Activated CD4-positive, alpha-beta memory T cell treated with anti-CD3 and anti-CD28 coated beads for 36 hours (primary cell): Measurements from ENCODE around the gene TWF2. TPM values are rescaled to one million over a fixed set of nuclear protein-coding genes. Genes with fewer than 3 reads are reported as not detected.
"Not testable (repeated sequence)": the region's sequence is repeated elsewhere in the genome, so short reads cannot be mapped to it uniquely, and the experiment has no call there.

Experiments
- CTCF ChIA-PET: fragments of 350-600 bp; sonication (Branson Sonifier 250); formaldehyde crosslinking; loops from one replicate; lab custom pipeline; 2021; ENCODE audit warnings: antibody characterized with exemption, inconsistent platforms; lab: Charles Lee
- POLR2A ChIA-PET: fragments of 350-600 bp; sonication (Branson Sonifier 250); formaldehyde crosslinking; loops from one replicate; lab custom pipeline; 2021; ENCODE audit warnings: antibody characterized with exemption; lab: Charles Lee
- DNase-seq: peaks from one replicate; pipeline ENCODE4 v3.0.0-alpha.2; 2020
- H3K27ac Mint-ChIP-seq: one replicate; pipeline ENCODE4 v1.8.0; 2021; ENCODE audit warnings: mixed read lengths
- H3K27me3 Mint-ChIP-seq: one replicate; pipeline ENCODE4 v1.8.0; 2021; ENCODE audit warnings: mixed read lengths
- H3K36me3 Mint-ChIP-seq: one replicate; pipeline ENCODE4 v1.8.0; 2021; ENCODE audit warnings: mixed read lengths
- H3K4me1 Mint-ChIP-seq: one replicate; pipeline ENCODE4 v1.8.0; 2021; ENCODE audit warnings: low read depth, mixed read lengths
- H3K4me3 Mint-ChIP-seq: one replicate; pipeline ENCODE4 v1.8.0; 2021; ENCODE audit warnings: mild to moderate bottlenecking, mixed read lengths
- H3K9me3 Mint-ChIP-seq: one replicate; pipeline ENCODE4 v1.8.0; 2021; ENCODE audit warnings: mixed read lengths
- intact Hi-C: fragments of 100-400 bp; cut with micrococcal nuclease; formaldehyde crosslinking; loops from one replicate; pipeline ENCODE4 v1.15.1; 2023
- total RNA-seq, 2 experiments: library from RNA; stranded (reverse); gene quantifications; one replicate each; pipeline ENCODE4 v1.2.3, GENCODE V29; 2021

The TWF2 gene
- total RNA-seq, 2 experiments from 2014 or later, result 114 to 118 TPM

DNA sequence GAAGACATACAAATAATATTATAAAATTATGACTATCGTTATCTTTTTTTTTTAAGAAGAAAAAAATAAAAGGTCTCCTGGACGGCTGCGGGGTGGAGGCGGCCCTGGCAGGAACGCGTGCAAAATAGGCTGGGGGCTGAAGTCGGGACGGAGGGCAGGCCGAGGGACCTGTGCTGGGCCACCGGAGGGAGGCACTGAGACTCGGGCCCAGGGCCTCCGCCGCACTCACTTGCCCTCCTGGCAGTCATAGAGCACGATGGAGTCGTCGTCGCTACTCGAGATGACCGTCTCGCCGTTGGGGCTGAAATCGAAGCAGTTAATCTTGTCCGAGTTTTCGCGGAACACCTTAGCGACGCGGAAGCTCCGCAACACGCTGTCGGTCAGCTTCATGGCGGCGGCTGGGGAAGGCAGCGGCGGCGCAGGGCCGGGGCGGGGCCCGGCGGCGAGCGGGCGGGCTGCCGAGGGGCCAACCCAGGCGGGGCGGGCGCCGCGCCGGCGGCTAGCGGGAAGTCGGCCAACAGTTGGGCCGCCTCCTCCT lies 39.1 kb upstream of the TWF2 start:
- POLR2A ChIA-PET, result interaction anchor here (0.6 to 5.1 kb wide), 18 partner anchors 10 to 445 kb away, joined by 4 to 128 read pairs (median 8); partner anchors contain the start of genes GLYCTK, PPM1M, RPL29 and TLR9
- Mint-ChIP-seq H3K36me3 (peaks cover 55% of the 10 kb centered on the region), H3K27me3 (no peaks in the 10 kb centered on the region), H3K27ac (peak overlapping the region; percentile 95), H3K4me1 (peaks cover 54% of the 10 kb centered on the region), H3K9me3 (no peaks in the 10 kb centered on the region), H3K4me3 (peak overlapping the region; percentile 92)
- intact Hi-C loops, result loop anchor here (1.0 to 10.0 kb wide), 7 partner anchors 9 to 1673 kb away; partner anchors contain the start of genes GLYCTK and POC1A
- CTCF ChIA-PET, result interaction anchor here (0.7 to 12.1 kb wide), 13 partner anchors 10 to 61 kb away, joined by 3 to 148 read pairs (median 13); partner anchors contain the start of genes GLYCTK, PPM1M, TLR9 and TWF2
- peak; percentile 74 for DNase-seq

DNA sequence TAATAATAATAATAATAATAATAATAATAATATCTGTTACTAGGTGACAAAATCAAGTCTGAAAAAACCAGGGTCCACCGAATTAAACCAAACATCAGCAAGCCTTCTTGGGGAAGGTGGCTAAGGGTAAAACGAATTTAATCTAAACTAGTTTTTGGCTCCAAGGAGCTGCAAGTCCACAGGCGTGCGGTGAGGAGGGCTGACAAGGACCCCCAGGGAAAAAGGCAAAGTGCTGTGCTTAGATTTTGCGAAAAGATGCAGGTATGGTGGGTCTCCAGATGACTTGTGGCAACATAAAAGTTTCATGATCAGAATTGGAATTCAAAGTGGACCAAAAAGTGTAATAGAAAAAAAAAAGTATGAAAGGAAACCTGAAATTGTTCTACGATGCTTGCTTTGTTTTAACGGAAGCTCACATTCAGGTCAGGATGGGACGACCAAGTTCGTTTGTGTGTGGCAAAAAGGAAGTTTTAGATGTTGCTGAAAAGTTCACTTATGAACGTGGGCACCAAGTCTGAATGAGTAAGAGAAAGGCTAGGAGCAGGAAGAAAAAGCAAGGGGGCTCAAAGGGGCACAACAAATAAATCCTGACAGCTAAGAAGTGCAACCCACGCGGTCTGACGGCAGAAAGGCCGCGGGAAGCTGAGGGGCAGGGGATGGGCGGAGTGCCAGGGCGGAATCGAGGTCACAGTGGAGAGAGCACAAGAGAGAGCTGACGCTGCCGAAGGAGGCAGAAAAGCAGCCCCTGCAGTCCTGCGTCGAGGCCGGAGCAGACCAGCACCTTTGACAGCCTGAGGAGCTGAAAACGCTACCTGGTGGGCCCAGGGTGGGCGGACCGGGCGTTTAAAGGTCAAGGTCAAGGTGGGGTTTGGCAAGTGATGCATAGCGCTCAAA lies 38.4 kb upstream of the TWF2 start:
- H3K27ac Mint-ChIP-seq, result peak overlapping the region; percentile 95
- no peaks in the 10 kb centered on the region for H3K9me3 Mint-ChIP-seq
- peak; percentile 91 for DNase-seq
- H3K4me1 Mint-ChIP-seq, result peaks cover 54% of the 10 kb centered on the region
- peaks cover 59% of the 10 kb centered on the region for H3K36me3 Mint-ChIP-seq
- CTCF ChIA-PET, result interaction anchor here (0.7 to 12.1 kb wide), 12 partner anchors 11 to 304 kb away, joined by 3 to 148 read pairs (median 18); partner anchors contain the start of genes ABHD14B, GLYCTK and TWF2
- peak overlapping the region; percentile 92 for H3K4me3 Mint-ChIP-seq
- POLR2A ChIA-PET, result interaction anchor here (0.6 to 5.1 kb wide), 20 partner anchors 8 to 445 kb away, joined by 3 to 128 read pairs (median 5); partner anchors contain the start of genes GLYCTK, PPM1M, RPL29 and TLR9
- intact Hi-C loops, result loop anchor here (1.0 to 10.0 kb wide), 4 partner anchors 9 to 1673 kb away; partner anchors contain the start of gene POC1A
- no peaks in the 10 kb centered on the region for H3K27me3 Mint-ChIP-seq

DNA sequence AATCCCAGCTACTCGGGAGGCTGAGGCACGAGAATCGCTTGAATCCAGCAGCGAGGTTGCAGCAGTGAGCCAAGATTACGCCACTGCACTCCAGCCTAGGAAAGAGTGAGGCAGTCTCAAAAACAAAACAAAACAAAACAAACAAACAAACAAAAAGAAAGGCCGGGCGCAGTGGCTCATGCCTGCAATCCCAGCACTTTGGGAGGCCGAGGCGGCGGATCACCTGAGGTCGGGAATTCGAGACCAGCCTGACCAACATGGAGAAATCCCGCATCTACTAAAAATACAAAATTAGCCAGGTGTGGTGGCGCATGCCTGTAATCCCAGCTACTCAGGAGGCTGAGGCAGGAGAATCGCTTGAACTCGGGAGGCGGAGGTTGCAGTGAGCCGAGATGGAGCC lies 35.8 kb upstream of the TWF2 start:
- H3K9me3 Mint-ChIP-seq, H3K27me3 Mint-ChIP-seq, POLR2A ChIA-PET: not testable (repeated sequence)
- intact Hi-C loops, result loop anchor here (5.0 to 10.0 kb wide), 3 partner anchors 122 to 1670 kb away; partner anchors contain the start of gene POC1A
- peak; percentile 7 for DNase-seq
- Mint-ChIP-seq H3K4me1 (peaks cover 58% of the 10 kb centered on the region), H3K36me3 (peaks cover 78% of the 10 kb centered on the region), H3K27ac (peak overlapping the region; percentile 95), H3K4me3 (peak overlapping the region; percentile 92)
- CTCF ChIA-PET, result interaction anchor here (1.2 to 12.1 kb wide), 2 partner anchors 35 to 67 kb away, joined by 3 to 148 read pairs; partner anchors contain the start of gene TWF2

DNA sequence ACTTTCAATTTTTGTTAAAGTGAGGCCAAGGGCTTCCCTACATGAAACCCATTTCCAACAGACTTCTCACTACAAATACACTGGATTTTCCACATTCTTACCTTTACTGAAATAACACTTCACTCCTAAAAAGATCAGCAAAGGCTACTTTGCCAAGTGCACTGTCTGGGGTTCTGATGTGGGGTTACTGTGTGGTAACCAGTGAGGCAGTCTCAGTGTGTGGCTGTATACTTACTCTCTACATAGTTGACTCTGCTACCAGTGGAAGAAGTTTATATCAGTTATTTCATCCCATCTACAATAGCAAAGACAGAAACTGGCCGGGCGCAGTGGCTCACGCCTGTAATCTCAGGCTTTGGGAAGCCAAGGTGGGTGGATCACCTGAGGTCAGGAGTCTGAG lies 33.9 kb upstream of the TWF2 start:
- peaks cover 83% of the 10 kb centered on the region for H3K36me3 Mint-ChIP-seq
- intact Hi-C loops, result loop anchor here (10.0 kb wide), 1 partner anchor 1668 kb away; no protein-coding TSS in a partner anchor
- DNase-seq, result peak; percentile 29
- CTCF ChIA-PET, result interaction anchor here (0.9 to 3.1 kb wide), 5 partner anchors 19 to 67 kb away, joined by 3 to 15 read pairs (median 7); partner anchors contain the start of gene PPM1M
- H3K4me3 Mint-ChIP-seq, result peak overlapping the region; percentile 92
- no peaks in the 10 kb centered on the region for H3K9me3 Mint-ChIP-seq
- POLR2A ChIA-PET, result interaction anchor here (1.5 to 3.8 kb wide), 4 partner anchors 11 to 34 kb away, joined by 4 to 26 read pairs (median 11); partner anchors contain the start of gene TWF2
- no peaks in the 10 kb centered on the region for H3K27me3 Mint-ChIP-seq
- peaks cover 69% of the 10 kb centered on the region for H3K4me1 Mint-ChIP-seq
- peak overlapping the region; percentile 95 for H3K27ac Mint-ChIP-seq

DNA sequence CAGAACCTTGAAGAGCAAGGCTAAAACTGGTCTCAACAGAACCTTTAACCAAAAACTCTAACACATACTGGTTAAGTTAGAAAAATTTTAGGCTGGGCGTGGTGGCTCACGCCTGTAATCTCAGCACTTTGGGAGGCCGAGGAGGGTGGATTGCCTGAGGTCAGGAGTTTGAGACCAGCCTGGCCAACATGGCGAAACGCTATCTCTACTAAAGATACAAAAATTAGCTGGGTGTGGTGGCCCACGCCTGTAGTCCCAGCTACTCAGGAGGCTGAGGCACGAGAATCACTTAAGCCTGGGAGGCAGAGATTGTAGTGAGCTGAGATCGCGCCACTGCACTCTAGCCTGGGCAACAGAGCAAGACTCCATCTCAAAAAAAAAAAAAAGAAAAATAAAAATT lies 33.2 kb upstream of the TWF2 start:
- ChIA-PET CTCF (interaction anchor here (0.7 to 3.1 kb wide), 8 partner anchors 12 to 117 kb away, joined by 3 to 15 read pairs (median 6); partner anchors contain the start of genes POC1A and PPM1M), POLR2A (interaction anchor here (1.1 to 3.8 kb wide), 7 partner anchors 10 to 33 kb away, joined by 3 to 26 read pairs (median 6); partner anchors contain the start of genes GLYCTK and TWF2)
- intact Hi-C loops, result loop anchor here (10.0 kb wide), 1 partner anchor 1667 kb away; no protein-coding TSS in a partner anchor
- peak; percentile 10 for DNase-seq
- Mint-ChIP-seq H3K4me3 (peak overlapping the region; percentile 77), H3K27ac (peak overlapping the region; percentile 91), H3K36me3 (peaks cover 84% of the 10 kb centered on the region), H3K4me1 (peaks cover 75% of the 10 kb centered on the region)
- not testable (repeated sequence) for H3K27me3 Mint-ChIP-seq, H3K9me3 Mint-ChIP-seq

DNA sequence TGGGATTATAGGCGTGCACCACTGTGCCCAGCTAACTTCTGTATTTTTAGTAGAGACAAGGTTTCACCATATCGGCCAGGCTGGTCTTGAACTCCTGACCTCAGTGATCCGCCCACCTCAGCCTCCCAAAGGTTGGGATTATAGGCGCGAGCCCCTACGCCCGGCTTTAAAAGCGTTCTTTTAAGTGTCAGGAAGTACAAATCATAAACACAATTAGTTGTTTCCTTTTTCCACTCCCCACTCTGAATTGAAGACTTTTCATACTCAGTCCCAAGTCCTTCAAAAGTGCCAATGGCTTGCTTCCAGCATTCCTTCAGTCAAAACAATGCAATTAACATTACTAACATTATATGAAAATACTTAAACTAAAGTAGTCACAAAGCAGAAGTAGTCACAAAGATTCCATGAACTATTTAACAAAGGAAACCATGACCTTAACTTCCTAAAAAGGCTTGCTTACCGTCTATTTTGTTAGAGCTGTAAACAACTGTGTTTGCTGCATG lies 31.3 kb upstream of the TWF2 start:
- ChIA-PET POLR2A (interaction anchor here (1.1 to 3.8 kb wide), 5 partner anchors 9 to 30 kb away, joined by 3 to 26 read pairs (median 13); no protein-coding TSS in a partner anchor), CTCF (interaction anchor here (0.7 to 3.1 kb wide), 9 partner anchors 10 to 69 kb away, joined by 3 to 15 read pairs (median 5); no protein-coding TSS in a partner anchor)
- no peaks in the 10 kb centered on the region for H3K9me3 Mint-ChIP-seq
- peaks cover 80% of the 10 kb centered on the region for H3K36me3 Mint-ChIP-seq
- intact Hi-C loops, result loop anchor here (10.0 kb wide), 1 partner anchor 1666 kb away; no protein-coding TSS in a partner anchor
- peak; percentile 31 for DNase-seq
- H3K27me3 Mint-ChIP-seq, result no peaks in the 10 kb centered on the region
- H3K4me3 Mint-ChIP-seq, result peak overlapping the region; percentile 77
- H3K4me1 Mint-ChIP-seq, result peaks cover 85% of the 10 kb centered on the region
- H3K27ac Mint-ChIP-seq, result peak overlapping the region; percentile 91

DNA sequence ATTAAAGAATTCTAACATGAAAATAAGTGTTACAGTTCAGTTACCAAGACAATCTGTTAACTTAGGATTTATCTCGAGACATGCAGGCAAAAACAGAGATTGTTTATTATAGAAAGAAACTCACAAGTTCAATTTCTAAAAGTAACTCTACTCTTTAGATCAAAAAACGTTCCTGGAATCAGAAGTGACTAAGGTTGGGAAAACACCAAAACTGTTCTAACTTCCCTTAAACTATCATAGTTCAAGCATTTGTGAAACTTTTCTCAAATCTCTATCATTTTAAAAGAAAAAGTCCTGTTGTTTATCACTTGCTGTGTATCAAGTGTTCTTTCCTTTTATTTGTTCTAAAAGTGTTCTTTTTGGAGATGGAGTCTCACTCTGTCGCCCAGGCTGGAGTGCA lies 30.8 kb upstream of the TWF2 start:
- Mint-ChIP-seq H3K27ac (peak overlapping the region; percentile 91), H3K27me3 (no peaks in the 10 kb centered on the region), H3K9me3 (no peaks in the 10 kb centered on the region), H3K36me3 (peaks cover 82% of the 10 kb centered on the region), H3K4me1 (peaks cover 86% of the 10 kb centered on the region), H3K4me3 (peak overlapping the region; percentile 77)
- ChIA-PET CTCF (interaction anchor here (3.1 to 3.3 kb wide), 2 partner anchors 38 to 69 kb away, joined by 10 to 15 read pairs; no protein-coding TSS in a partner anchor), POLR2A (interaction anchor here (0.7 to 3.5 kb wide), 2 partner anchors 8 to 16 kb away, joined by 3 to 26 read pairs; no protein-coding TSS in a partner anchor)
- intact Hi-C loops, result loop anchor here (10.0 kb wide), 1 partner anchor 1665 kb away; no protein-coding TSS in a partner anchor
- no peak for DNase-seq

DNA sequence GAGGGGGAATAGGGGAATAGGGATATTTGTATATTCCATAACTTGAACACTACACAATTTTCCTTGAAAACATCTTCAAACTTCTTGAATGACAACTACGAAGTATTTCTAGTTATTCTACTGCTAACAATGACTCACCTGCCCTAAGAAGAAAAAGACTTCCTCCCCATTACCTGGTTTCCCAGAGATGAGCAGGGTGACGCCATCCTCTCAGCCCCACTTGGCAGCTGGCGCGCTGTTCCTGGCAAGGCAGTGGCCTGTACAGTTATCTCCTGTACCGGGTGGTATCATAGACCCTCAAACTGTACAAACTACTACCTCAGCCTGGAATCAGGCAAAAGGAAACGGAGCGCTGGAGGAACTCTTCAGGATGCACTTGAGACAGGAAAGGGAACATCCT lies 29.1 kb upstream of the TWF2 start:
- Mint-ChIP-seq H3K4me3 (peak overlapping the region; percentile 51), H3K27ac (peak overlapping the region; percentile 91), H3K27me3 (no peaks in the 10 kb centered on the region), H3K36me3 (peaks cover 80% of the 10 kb centered on the region), H3K4me1 (peaks cover 85% of the 10 kb centered on the region), H3K9me3 (no peaks in the 10 kb centered on the region)
- CTCF ChIA-PET, result interaction anchor here (1.1 to 3.3 kb wide), 5 partner anchors 8 to 71 kb away, joined by 3 to 10 read pairs (median 5); no protein-coding TSS in a partner anchor
- intact Hi-C loops, result loop anchor here (1.0 kb wide), 2 partner anchors 9 kb away; no protein-coding TSS in a partner anchor
- POLR2A ChIA-PET, result interaction anchor here (1.8 to 2.2 kb wide), 2 partner anchors 9 to 15 kb away, joined by 7 to 9 read pairs; no protein-coding TSS in a partner anchor
- DNase-seq, result peak; percentile 80

DNA sequence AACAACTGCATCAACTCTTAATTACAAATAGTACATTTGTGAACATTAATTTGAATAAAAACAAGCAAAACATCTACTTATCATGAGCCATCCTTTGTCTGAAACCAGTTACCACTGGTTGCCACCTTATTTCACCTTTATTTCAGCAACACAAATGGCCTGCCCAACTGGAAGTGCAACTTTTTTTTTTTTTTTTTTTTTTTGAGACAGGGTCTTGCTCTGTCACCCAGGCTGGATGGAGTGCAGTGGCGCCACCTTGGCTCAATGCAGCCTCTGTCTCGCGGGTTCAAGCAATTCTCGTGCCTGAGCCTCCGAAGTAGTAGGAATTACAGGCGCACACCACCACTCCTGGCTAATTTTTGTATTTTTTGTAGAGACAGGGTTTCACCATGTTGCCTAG lies 26.4 kb upstream of the TWF2 start:
- Mint-ChIP-seq H3K27ac (peak overlapping the region; percentile 56), H3K4me3 (no peak overlapping the region), H3K27me3 (no peaks in the 10 kb centered on the region), H3K36me3 (peaks cover 83% of the 10 kb centered on the region), H3K4me1 (peaks cover 85% of the 10 kb centered on the region), H3K9me3 (no peaks in the 10 kb centered on the region)
- ChIA-PET CTCF (interaction anchor here (1.0 kb wide), 1 partner anchor 33 kb away, joined by 4 read pairs; no protein-coding TSS in a partner anchor), POLR2A (interaction anchor here (0.7 kb wide), 1 partner anchor 454 kb away, joined by 3 read pairs; no protein-coding TSS in a partner anchor)
- intact Hi-C loops, result no loop called here
- DNase-seq, result peak; percentile 17

DNA sequence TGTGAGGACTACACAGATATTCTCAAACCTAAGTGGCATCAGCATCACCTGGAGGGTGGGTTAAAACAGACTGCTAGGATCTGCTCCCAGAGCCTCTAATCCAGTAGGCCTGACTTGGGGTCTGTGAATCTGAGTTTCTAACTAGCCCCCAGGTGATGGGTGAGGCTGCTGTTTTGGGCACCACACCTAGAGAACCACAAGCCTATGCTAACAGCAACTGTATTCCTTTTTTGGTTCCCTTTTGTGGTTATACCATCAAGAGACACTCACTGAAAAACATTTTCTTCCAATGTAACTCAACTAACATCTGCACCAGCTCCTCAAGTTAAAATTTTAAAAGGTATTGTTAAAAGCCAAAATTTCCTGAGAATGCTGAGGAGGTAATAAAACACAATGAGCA lies 23.5 kb upstream of the TWF2 start:
- Mint-ChIP-seq H3K9me3 (no peaks in the 10 kb centered on the region), H3K27ac (peak overlapping the region; percentile 77), H3K4me3 (no peak overlapping the region), H3K36me3 (peaks cover 91% of the 10 kb centered on the region), H3K27me3 (no peaks in the 10 kb centered on the region), H3K4me1 (peaks cover 83% of the 10 kb centered on the region)
- intact Hi-C loops, result no loop called here
- ChIA-PET CTCF (interaction anchor here (0.6 to 1.6 kb wide), 2 partner anchors 42 to 77 kb away, joined by 3 to 5 read pairs; no protein-coding TSS in a partner anchor), POLR2A (interaction anchor here (1.4 kb wide), 1 partner anchor 12 kb away, joined by 5 read pairs; no protein-coding TSS in a partner anchor)
- peak; percentile 6 for DNase-seq
